ENCODE measurements around the gene CKB. TPM values are rescaled to one million over a fixed set of nuclear protein-coding genes. Genes with fewer than 3 reads are reported as not detected.

The CKB gene
- total and polyA plus RNA-seq, 9 of the 15 experiments (the other 6 are each of a cell fraction or from before 2014, with no cell fraction given) = 23.9 to 692 (median 132) TPM

- no peak for TF ChIP-seq CTCFL (IDR thresholded peaks at IDR 0.05; ENCODE audit: borderline replicate concordance, insufficient read depth, low read depth, low read length, poor library complexity, severe bottlenecking)
- TF ChIP-seq ZBTB8A (IDR thresholded peaks at IDR 0.05; ENCODE audit: partially characterized antibody) = no peak
- TF ChIP-seq RFX1 (IDR thresholded peaks at IDR 0.05) = no peak
- TF ChIP-seq RAD51 (IDR thresholded peaks at IDR 0.05; ENCODE audit: borderline replicate concordance, low read depth) = no peak
- no peak for TF ChIP-seq ZNF76 (CRISPR knock-in tag; IDR thresholded peaks at IDR 0.05; ENCODE audit: borderline replicate concordance)
- TF ChIP-seq HOXB6 (CRISPR knock-in tag; IDR thresholded peaks at IDR 0.05; ENCODE audit: borderline replicate concordance) = no peak
- no peak for TF ChIP-seq BRD9 (IDR thresholded peaks at IDR 0.05; ENCODE audit: low read depth, partially characterized antibody)
- no peak for TF ChIP-seq PHTF2 (CRISPR knock-in tag; IDR thresholded peaks at IDR 0.05)
- TF ChIP-seq, protein P1, sequence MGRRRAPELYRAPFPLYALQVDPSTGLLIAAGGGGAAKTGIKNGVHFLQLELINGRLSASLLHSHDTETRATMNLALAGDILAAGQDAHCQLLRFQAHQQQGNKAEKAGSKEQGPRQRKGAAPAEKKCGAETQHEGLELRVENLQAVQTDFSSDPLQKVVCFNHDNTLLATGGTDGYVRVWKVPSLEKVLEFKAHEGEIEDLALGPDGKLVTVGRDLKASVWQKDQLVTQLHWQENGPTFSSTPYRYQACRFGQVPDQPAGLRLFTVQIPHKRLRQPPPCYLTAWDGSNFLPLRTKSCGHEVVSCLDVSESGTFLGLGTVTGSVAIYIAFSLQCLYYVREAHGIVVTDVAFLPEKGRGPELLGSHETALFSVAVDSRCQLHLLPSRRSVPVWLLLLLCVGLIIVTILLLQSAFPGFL (CRISPR knock-in tag; IDR thresholded peaks at IDR 0.05) = no peak
- TF ChIP-seq ZKSCAN8 (CRISPR knock-in tag; IDR thresholded peaks at IDR 0.05) = no peak
- TF ChIP-seq, protein P2, sequence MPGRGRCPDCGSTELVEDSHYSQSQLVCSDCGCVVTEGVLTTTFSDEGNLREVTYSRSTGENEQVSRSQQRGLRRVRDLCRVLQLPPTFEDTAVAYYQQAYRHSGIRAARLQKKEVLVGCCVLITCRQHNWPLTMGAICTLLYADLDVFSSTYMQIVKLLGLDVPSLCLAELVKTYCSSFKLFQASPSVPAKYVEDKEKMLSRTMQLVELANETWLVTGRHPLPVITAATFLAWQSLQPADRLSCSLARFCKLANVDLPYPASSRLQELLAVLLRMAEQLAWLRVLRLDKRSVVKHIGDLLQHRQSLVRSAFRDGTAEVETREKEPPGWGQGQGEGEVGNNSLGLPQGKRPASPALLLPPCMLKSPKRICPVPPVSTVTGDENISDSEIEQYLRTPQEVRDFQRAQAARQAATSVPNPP (IDR thresholded peaks at IDR 0.05; ENCODE audit: borderline replicate concordance, insufficient read depth, insufficient read length) = no peak
- TF ChIP-seq, protein P3, sequence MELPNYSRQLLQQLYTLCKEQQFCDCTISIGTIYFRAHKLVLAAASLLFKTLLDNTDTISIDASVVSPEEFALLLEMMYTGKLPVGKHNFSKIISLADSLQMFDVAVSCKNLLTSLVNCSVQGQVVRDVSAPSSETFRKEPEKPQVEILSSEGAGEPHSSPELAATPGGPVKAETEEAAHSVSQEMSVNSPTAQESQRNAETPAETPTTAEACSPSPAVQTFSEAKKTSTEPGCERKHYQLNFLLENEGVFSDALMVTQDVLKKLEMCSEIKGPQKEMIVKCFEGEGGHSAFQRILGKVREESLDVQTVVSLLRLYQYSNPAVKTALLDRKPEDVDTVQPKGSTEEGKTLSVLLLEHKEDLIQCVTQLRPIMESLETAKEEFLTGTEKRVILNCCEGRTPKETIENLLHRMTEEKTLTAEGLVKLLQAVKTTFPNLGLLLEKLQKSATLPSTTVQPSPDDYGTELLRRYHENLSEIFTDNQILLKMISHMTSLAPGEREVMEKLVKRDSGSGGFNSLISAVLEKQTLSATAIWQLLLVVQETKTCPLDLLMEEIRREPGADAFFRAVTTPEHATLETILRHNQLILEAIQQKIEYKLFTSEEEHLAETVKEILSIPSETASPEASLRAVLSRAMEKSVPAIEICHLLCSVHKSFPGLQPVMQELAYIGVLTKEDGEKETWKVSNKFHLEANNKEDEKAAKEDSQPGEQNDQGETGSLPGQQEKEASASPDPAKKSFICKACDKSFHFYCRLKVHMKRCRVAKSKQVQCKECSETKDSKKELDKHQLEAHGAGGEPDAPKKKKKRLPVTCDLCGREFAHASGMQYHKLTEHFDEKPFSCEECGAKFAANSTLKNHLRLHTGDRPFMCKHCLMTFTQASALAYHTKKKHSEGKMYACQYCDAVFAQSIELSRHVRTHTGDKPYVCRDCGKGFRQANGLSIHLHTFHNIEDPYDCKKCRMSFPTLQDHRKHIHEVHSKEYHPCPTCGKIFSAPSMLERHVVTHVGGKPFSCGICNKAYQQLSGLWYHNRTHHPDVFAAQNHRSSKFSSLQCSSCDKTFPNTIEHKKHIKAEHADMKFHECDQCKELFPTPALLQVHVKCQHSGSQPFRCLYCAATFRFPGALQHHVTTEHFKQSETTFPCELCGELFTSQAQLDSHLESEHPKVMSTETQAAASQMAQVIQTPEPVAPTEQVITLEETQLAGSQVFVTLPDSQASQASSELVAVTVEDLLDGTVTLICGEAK (IDR thresholded peaks at IDR 0.05) = no peak
- TF ChIP-seq, protein P3 (CRISPR knock-in tag; IDR thresholded peaks at IDR 0.05) = no peak
- TF ChIP-seq PTBP1 (IDR thresholded peaks at IDR 0.05; ENCODE audit: low read depth, low read length) = no peak
Observed at GRCh38 chr14:103568952-103569351, 46.3 kb upstream of the CKB start (continued).
